Loucy (cell line): ENCODE measurements around the gene FCRLB.

Experiments used
- H2AFZ ChIP-seq: fragments of 200-600 bp; sonication (generic); 2 replicates; pipeline ENCODE4 v1.6.0; 2016; ENCODE audit warnings: antibody characterized with exemption, mild to moderate bottlenecking, low read length, moderate library complexity
- H3F3A ChIP-seq: fragments of 200-600 bp; 2 replicates; pipeline ENCODE4 v1.6.0; 2016; ENCODE audit warnings: antibody characterized with exemption, low read depth, mild to moderate bottlenecking
- H3K27me3 ChIP-seq: fragments of 200-600 bp; sonication (generic); 2 replicates; pipeline ENCODE4 v1.6.1; 2014; ENCODE audit warnings: low read length, mild to moderate bottlenecking; ENCODE audit not compliant: insufficient read depth, poor library complexity, severe bottlenecking
- H3K36me3 ChIP-seq: fragments of 200-600 bp; sonication (generic); 2 replicates; pipeline ENCODE4 v1.6.1; 2016; ENCODE audit warnings: low read length; ENCODE audit not compliant: insufficient read depth
- H3K4me1 ChIP-seq: fragments of 200-600 bp; sonication (generic); 2 replicates; pipeline ENCODE4 v1.5.1; 2014; ENCODE audit warnings: low read length, mild to moderate bottlenecking; ENCODE audit not compliant: insufficient read depth, poor library complexity, severe bottlenecking
- H3K4me2 ChIP-seq: fragments of 200-600 bp; sonication (generic); 2 replicates; pipeline ENCODE4 v1.6.0; 2014; ENCODE audit warnings: antibody characterized with exemption, low read length, low read depth, mild to moderate bottlenecking; ENCODE audit not compliant: poor library complexity, severe bottlenecking
- H3K4me3 ChIP-seq: fragments of 200-600 bp; sonication (generic); 2 replicates; pipeline ENCODE4 v1.5.1; 2014; ENCODE audit warnings: low read length, mild to moderate bottlenecking, mixed read lengths; ENCODE audit not compliant: poor library complexity, severe bottlenecking
- H3K79me2 ChIP-seq: fragments of 200-600 bp; sonication (generic); 2 replicates; pipeline ENCODE4 v1.6.1; 2014; ENCODE audit warnings: low read length; ENCODE audit not compliant: insufficient read depth
- H3K9ac ChIP-seq: fragments of 200-600 bp; sonication (generic); 2 replicates; pipeline ENCODE4 v1.6.0; 2014; ENCODE audit warnings: mild to moderate bottlenecking, low read depth, low read length, moderate library complexity; ENCODE audit not compliant: poor library complexity, severe bottlenecking
- H3K9me2 ChIP-seq: fragments of 200-600 bp; sonication (generic); replicated peaks from 2 replicates; pipeline ENCODE4 v1.6.1; 2016; ENCODE audit warnings: low read depth, low read length, mixed read lengths
- H3K9me3 ChIP-seq: fragments of 200-600 bp; sonication (generic); 2 replicates; pipeline ENCODE4 v1.6.1; 2014; ENCODE audit warnings: mild to moderate bottlenecking, antibody characterized with exemption, low read length, low read depth; ENCODE audit not compliant: insufficient read depth
- H4K20me1 ChIP-seq: fragments of 200-600 bp; sonication (generic); 2 replicates; pipeline ENCODE4 v1.6.0; 2014; ENCODE audit warnings: antibody characterized with exemption, low read length, mild to moderate bottlenecking; ENCODE audit not compliant: insufficient read depth, poor library complexity, severe bottlenecking
- CTCF ChIP-seq: fragments of 200-600 bp; sonication (generic); conservative IDR thresholded peaks from 2 replicates; pipeline ENCODE4 v1.5.1; 2014; ENCODE audit warnings: mild to moderate bottlenecking, antibody characterized with exemption, low read length
- EZH2phosphoT487 ChIP-seq: fragments of 200-600 bp; IDR thresholded peaks from 2 replicates; pipeline ENCODE4 v1.6.1; 2018; ENCODE audit warnings: antibody characterized with exemption, mild to moderate bottlenecking, moderate library complexity, borderline replicate concordance

The FCRLB gene

GRCh38 chr1:161720422-161720821 lies 922 bp upstream of the FCRLB start:
- no peaks in the 10 kb centered on the region for H3K36me3 ChIP-seq
- H3K9ac ChIP-seq = no peak overlapping the region

GRCh38 chr1:161721738-161722343 lies 497 bp downstream of the FCRLB start:
- H4K20me1 ChIP-seq = no peaks in the 10 kb centered on the region

More at GRCh38 chr1:161720422-161720821, 922 bp upstream of the FCRLB start:
- no peak overlapping the region for H3K4me3 ChIP-seq
- H4K20me1 ChIP-seq = no peaks in the 10 kb centered on the region
- H3K79me2 ChIP-seq = no peaks in the 10 kb centered on the region
- H2AFZ ChIP-seq = no peak overlapping the region
- peaks cover 3% of the 10 kb centered on the region for H3K4me1 ChIP-seq
- H3K27me3 ChIP-seq = no peaks in the 10 kb centered on the region
- no peaks in the 10 kb centered on the region for H3F3A ChIP-seq
- no peak overlapping the region for H3K4me2 ChIP-seq
- TF ChIP-seq CTCF (no peak), EZH2phosphoT487 (no peak)
- H3K9me2 ChIP-seq = no peaks in the 10 kb centered on the region
- no peaks in the 10 kb centered on the region for H3K9me3 ChIP-seq

GRCh38 chr1:161722406-161722805 lies 1.1 kb downstream of the FCRLB start:
- H2AFZ ChIP-seq = no peak overlapping the region
- TF ChIP-seq EZH2phosphoT487 (no peak), CTCF (no peak)

More at GRCh38 chr1:161721738-161722343, 497 bp downstream of the FCRLB start:
- no peaks in the 10 kb centered on the region for H3K36me3 ChIP-seq
- H3K4me3 ChIP-seq = no peak overlapping the region
- peaks cover 11% of the 10 kb centered on the region for H3K4me1 ChIP-seq
- TF ChIP-seq EZH2phosphoT487 (no peak), CTCF (no peak)
- no peak overlapping the region for H3K9ac ChIP-seq
- H3K27me3 ChIP-seq = no peaks in the 10 kb centered on the region
- H3K9me3 ChIP-seq = no peaks in the 10 kb centered on the region
- H2AFZ ChIP-seq = no peak overlapping the region
- no peaks in the 10 kb centered on the region for H3F3A ChIP-seq
- H3K4me2 ChIP-seq = no peak overlapping the region
- no peaks in the 10 kb centered on the region for H3K9me2 ChIP-seq
- no peaks in the 10 kb centered on the region for H3K79me2 ChIP-seq

More at GRCh38 chr1:161722406-161722805, 1.1 kb downstream of the FCRLB start:
- no peaks in the 10 kb centered on the region for H4K20me1 ChIP-seq
- H3K4me1 ChIP-seq = peaks cover 11% of the 10 kb centered on the region
- no peaks in the 10 kb centered on the region for H3K27me3 ChIP-seq
- no peak overlapping the region for H3K4me2 ChIP-seq
- no peaks in the 10 kb centered on the region for H3K36me3 ChIP-seq
- H3K9me3 ChIP-seq = no peaks in the 10 kb centered on the region
- H3K4me3 ChIP-seq = no peak overlapping the region
- no peaks in the 10 kb centered on the region for H3K79me2 ChIP-seq
- H3F3A ChIP-seq = 0 out of 2 replicates have a peak, but pooled peaks cover 4% of the 10 kb centered on the region
- H3K9ac ChIP-seq = no peak overlapping the region
- no peaks in the 10 kb centered on the region for H3K9me2 ChIP-seq
